A673 (cell line): ENCODE data around the gene ADAM12.

Experiments used
- CTCF ChIP-seq: fragments of 300-800, 200-600 bp; sonication (generic); conservative IDR thresholded peaks from 2 replicates; pipeline ENCODE4 v1.5.1; 2017; ENCODE audit warnings: low read depth, mild to moderate bottlenecking, antibody characterized with exemption, low read length, moderate library complexity, mixed read lengths
- EZH2 ChIP-seq: fragments of 200-600 bp; sonication (generic); IDR thresholded peaks from 2 replicates; pipeline ENCODE4 v1.6.1; 2017; ENCODE audit warnings: borderline replicate concordance, low read depth, mild to moderate bottlenecking, mixed read lengths, antibody characterized with exemption, low read length; ENCODE audit not compliant: poor library complexity, severe bottlenecking

GRCh38 chr10:126191192-126191591, 197.1 kb downstream of the ADAM12 start:
- TF ChIP-seq CTCF (no peak), EZH2 (no peak)
